GM19023 (cell line): Measurements from ENCODE around the gene LSM14B.
"Not testable (repeated sequence)": the region's sequence is repeated elsewhere in the genome, so short reads cannot be mapped to it uniquely, and the experiment has no call there.

Source experiments
- ATAC-seq: cut with Tn5 transposase; IDR thresholded peaks from one replicate; pipeline ENCODE4 v1.9.1; 2021; ENCODE audit warnings: mild to moderate bottlenecking, moderate library complexity; ENCODE audit not compliant: unreplicated experiment

The LSM14B gene

GRCh38 chr20:62121776-62122653, at the start of gene LSM14B:
LSM14B (plus strand) TSS chr20:62122475; CDS start chr20:62122667, 192 bp downstream.
- ATAC-seq = peak; percentile 79

GRCh38 chr20:62073323-62073722, 49.0 kb upstream of the LSM14B start:
- ATAC-seq = no peak

- ATAC-seq = no peak
These were observed 43.1 kb upstream of the LSM14B start for GRCh38 chr20:62079166-62079565.

- no peak for ATAC-seq
These were observed 41.9 kb upstream of the LSM14B start for GRCh38 chr20:62080249-62080990.

- ATAC-seq = no peak
These were observed 39.0 kb upstream of the LSM14B start for GRCh38 chr20:62083312-62083711.

- ATAC-seq = not testable (repeated sequence)
These were observed 38.1 kb upstream of the LSM14B start for GRCh38 chr20:62084224-62084623.

- no peak for ATAC-seq
These were observed 37.1 kb upstream of the LSM14B start for GRCh38 chr20:62085206-62085605.

GRCh38 chr20:62087227-62087626, 35.0 kb upstream of the LSM14B start:
- no peak for ATAC-seq

- no peak for ATAC-seq
These were observed 34.6 kb upstream of the LSM14B start for GRCh38 chr20:62087632-62088031.

- no peak for ATAC-seq
These were observed 33.8 kb upstream of the LSM14B start for GRCh38 chr20:62088258-62089127.

- ATAC-seq = no peak
These were observed 32.9 kb upstream of the LSM14B start for GRCh38 chr20:62089393-62089792.

- ATAC-seq = no peak
These were observed 25.6 kb upstream of the LSM14B start for GRCh38 chr20:62096421-62097380.

GRCh38 chr20:62097881-62098407, 24.3 kb upstream of the LSM14B start:
- ATAC-seq = no peak

- no peak for ATAC-seq
These were observed 21.2 kb upstream of the LSM14B start for GRCh38 chr20:62101078-62101477.

- ATAC-seq = no peak
These were observed 18.6 kb upstream of the LSM14B start for GRCh38 chr20:62103508-62104233.

- no peak for ATAC-seq
These were observed 18.0 kb upstream of the LSM14B start for GRCh38 chr20:62104234-62104789.

- ATAC-seq = no peak
These were observed 17.4 kb upstream of the LSM14B start for GRCh38 chr20:62104791-62105345.

- ATAC-seq = no peak
These were observed 16.7 kb upstream of the LSM14B start for GRCh38 chr20:62105592-62105991.
